ENCODE measurements around the gene AP4B1. TPM values are rescaled to one million over a fixed set of nuclear protein-coding genes. Genes with fewer than 3 reads are reported as not detected.

Gene AP4B1
- total RNA-seq, 1 experiment from 2014 or later = 14.2 TPM

GRCh38 chr1:113922957-113923356 lies 18.4 kb upstream of the AP4B1 start:
- Mint-ChIP-seq H3K27me3 (ENCODE audit: low read depth) (peaks cover 36% of the 10 kb centered on the region), H3K9me3 (no peaks in the 10 kb centered on the region), H3K4me1 (no peaks in the 10 kb centered on the region), H3K27ac (no peak overlapping the region), H3K36me3 (no peaks in the 10 kb centered on the region), H3K4me3 (no peak overlapping the region)
- DNase-seq (ENCODE audit: low spot score) (no peak), ATAC-seq (no peak)
- ChIA-PET CTCF (no interaction called here), POLR2A (no interaction called here)
- TF ChIP-seq, protein P1, sequence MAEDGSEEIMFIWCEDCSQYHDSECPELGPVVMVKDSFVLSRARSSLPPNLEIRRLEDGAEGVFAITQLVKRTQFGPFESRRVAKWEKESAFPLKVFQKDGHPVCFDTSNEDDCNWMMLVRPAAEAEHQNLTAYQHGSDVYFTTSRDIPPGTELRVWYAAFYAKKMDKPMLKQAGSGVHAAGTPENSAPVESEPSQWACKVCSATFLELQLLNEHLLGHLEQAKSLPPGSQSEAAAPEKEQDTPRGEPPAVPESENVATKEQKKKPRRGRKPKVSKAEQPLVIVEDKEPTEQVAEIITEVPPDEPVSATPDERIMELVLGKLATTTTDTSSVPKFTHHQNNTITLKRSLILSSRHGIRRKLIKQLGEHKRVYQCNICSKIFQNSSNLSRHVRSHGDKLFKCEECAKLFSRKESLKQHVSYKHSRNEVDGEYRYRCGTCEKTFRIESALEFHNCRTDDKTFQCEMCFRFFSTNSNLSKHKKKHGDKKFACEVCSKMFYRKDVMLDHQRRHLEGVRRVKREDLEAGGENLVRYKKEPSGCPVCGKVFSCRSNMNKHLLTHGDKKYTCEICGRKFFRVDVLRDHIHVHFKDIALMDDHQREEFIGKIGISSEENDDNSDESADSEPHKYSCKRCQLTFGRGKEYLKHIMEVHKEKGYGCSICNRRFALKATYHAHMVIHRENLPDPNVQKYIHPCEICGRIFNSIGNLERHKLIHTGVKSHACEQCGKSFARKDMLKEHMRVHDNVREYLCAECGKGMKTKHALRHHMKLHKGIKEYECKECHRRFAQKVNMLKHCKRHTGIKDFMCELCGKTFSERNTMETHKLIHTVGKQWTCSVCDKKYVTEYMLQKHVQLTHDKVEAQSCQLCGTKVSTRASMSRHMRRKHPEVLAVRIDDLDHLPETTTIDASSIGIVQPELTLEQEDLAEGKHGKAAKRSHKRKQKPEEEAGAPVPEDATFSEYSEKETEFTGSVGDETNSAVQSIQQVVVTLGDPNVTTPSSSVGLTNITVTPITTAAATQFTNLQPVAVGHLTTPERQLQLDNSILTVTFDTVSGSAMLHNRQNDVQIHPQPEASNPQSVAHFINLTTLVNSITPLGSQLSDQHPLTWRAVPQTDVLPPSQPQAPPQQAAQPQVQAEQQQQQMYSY (CRISPR knock-in tag; IDR thresholded peaks at IDR 0.05) = no peak
- TF ChIP-seq, protein P2, sequence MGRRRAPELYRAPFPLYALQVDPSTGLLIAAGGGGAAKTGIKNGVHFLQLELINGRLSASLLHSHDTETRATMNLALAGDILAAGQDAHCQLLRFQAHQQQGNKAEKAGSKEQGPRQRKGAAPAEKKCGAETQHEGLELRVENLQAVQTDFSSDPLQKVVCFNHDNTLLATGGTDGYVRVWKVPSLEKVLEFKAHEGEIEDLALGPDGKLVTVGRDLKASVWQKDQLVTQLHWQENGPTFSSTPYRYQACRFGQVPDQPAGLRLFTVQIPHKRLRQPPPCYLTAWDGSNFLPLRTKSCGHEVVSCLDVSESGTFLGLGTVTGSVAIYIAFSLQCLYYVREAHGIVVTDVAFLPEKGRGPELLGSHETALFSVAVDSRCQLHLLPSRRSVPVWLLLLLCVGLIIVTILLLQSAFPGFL (CRISPR knock-in tag; IDR thresholded peaks at IDR 0.05; ENCODE audit: borderline replicate concordance) = no peak
- no peak for TF ChIP-seq ZNF512 (CRISPR knock-in tag; IDR thresholded peaks at IDR 0.05; ENCODE audit: borderline replicate concordance)
- no peak for TF ChIP-seq ATF1 (CRISPR knock-in tag; IDR thresholded peaks at IDR 0.05)
- no peak for TF ChIP-seq NR3C1 (CRISPR knock-in tag; conservative IDR thresholded peaks at IDR 0.05; ENCODE audit: low read depth)
- no peak for TF ChIP-seq RORB (CRISPR knock-in tag; IDR thresholded peaks at IDR 0.05)
- no peak for TF ChIP-seq GTF2I (CRISPR knock-in tag; conservative IDR thresholded peaks at IDR 0.05)
- no peak for TF ChIP-seq JAZF1 (CRISPR knock-in tag; IDR thresholded peaks at IDR 0.05)
- no peak for TF ChIP-seq ETV6 (CRISPR knock-in tag; IDR thresholded peaks at IDR 0.05)
- no peak for TF ChIP-seq USF2 (CRISPR knock-in tag; IDR thresholded peaks at IDR 0.05)
- no peak for TF ChIP-seq ERG (CRISPR knock-in tag; IDR thresholded peaks at IDR 0.05)
- TF ChIP-seq JUN (CRISPR knock-in tag; IDR thresholded peaks at IDR 0.05) = no peak
- no peak for TF ChIP-seq E2F4 (CRISPR knock-in tag; IDR thresholded peaks at IDR 0.05; ENCODE audit: borderline replicate concordance, low read depth)
- TF ChIP-seq SMAD4 (CRISPR knock-in tag; IDR thresholded peaks at IDR 0.05) = no peak
- TF ChIP-seq GRHL2 (CRISPR knock-in tag; IDR thresholded peaks at IDR 0.05; ENCODE audit: insufficient replicate concordance, severe bottlenecking) = no peak
- TF ChIP-seq ZNF416 (CRISPR knock-in tag; IDR thresholded peaks at IDR 0.05) = no peak
- no peak for TF ChIP-seq TP53 (CRISPR knock-in tag; IDR thresholded peaks at IDR 0.05)
- TF ChIP-seq, protein P3, sequence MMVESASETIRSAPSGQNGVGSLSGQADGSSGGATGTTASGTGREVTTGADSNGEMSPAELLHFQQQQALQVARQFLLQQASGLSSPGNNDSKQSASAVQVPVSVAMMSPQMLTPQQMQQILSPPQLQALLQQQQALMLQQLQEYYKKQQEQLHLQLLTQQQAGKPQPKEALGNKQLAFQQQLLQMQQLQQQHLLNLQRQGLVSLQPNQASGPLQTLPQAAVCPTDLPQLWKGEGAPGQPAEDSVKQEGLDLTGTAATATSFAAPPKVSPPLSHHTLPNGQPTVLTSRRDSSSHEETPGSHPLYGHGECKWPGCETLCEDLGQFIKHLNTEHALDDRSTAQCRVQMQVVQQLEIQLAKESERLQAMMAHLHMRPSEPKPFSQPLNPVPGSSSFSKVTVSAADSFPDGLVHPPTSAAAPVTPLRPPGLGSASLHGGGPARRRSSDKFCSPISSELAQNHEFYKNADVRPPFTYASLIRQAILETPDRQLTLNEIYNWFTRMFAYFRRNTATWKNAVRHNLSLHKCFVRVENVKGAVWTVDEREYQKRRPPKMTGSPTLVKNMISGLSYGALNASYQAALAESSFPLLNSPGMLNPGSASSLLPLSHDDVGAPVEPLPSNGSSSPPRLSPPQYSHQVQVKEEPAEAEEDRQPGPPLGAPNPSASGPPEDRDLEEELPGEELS (CRISPR knock-in tag; IDR thresholded peaks at IDR 0.05) = no peak
- TF ChIP-seq MYBL2 (CRISPR knock-in tag; IDR thresholded peaks at IDR 0.05) = no peak
